GM23248 (cell line): ENCODE data around the gene TMEM117.

Source experiments
- EZH2 ChIP-seq: fragments of 200-600 bp; sonication (generic); IDR thresholded peaks from 2 replicates; pipeline ENCODE4 v1.6.1; 2018; ENCODE audit warnings: antibody characterized with exemption, mild to moderate bottlenecking; ENCODE audit not compliant: insufficient read depth, poor library complexity, severe bottlenecking
- EZH2phosphoT487 ChIP-seq: fragments of 200-600 bp; sonication (generic); IDR thresholded peaks from 2 replicates; pipeline ENCODE4 v1.6.1; 2018; ENCODE audit warnings: antibody characterized with exemption, moderate library complexity, mild to moderate bottlenecking, low read depth; ENCODE audit not compliant: insufficient read depth

DNA sequence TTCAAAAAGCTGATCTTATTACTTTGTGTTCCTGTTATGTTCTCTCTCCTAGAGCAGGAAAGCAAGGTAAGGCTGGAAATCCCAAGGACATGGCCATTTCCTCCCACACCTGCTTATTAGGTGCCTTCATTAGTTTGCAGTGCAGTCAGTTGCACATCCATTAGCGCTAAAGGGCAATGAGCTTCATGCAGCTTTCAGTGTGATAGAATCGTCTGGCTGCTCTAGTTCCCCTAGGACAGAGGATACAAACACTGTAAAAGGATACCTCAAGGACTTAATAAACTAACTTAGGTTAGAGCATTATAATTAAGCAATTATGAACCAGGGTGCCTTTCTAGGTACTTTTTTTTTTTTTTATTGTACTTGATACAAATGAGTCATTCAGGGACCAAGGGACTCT lies 21.1 kb downstream of the TMEM117 start:
- TF ChIP-seq EZH2phosphoT487, result no peak
- TF ChIP-seq EZH2, result no peak
